Inflammatory macrophage (primary cell): ENCODE data around the gene PLA2R1.
A peak's percentile ranks its signal among the peaks of the same experiment; 100 is the strongest.

ENCODE experiments used
- DNase-seq, 2 donors: peaks; one replicate each; pipeline ENCODE4 v3.0.0-alpha.2; 2020 to 2022

The PLA2R1 gene

DNA sequence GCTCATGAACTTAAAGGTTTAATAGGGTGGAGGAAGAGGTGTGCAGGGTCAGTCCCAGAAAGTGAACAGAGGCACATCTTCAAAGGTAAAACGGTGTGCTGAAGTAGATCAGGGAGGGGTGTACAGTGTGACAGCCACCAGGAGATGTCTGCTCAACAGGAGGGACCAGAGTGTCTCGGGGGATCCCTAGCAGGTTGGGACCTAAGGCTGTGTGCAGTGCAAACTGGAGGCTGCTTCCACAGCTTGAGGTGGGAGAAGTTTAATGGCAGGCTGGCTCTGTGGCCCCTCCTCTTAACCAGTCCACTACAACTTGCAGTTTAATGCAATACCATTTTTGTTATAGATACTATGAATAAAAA, 33.2 kb downstream of the PLA2R1 start:
- no peak for DNase-seq

DNA sequence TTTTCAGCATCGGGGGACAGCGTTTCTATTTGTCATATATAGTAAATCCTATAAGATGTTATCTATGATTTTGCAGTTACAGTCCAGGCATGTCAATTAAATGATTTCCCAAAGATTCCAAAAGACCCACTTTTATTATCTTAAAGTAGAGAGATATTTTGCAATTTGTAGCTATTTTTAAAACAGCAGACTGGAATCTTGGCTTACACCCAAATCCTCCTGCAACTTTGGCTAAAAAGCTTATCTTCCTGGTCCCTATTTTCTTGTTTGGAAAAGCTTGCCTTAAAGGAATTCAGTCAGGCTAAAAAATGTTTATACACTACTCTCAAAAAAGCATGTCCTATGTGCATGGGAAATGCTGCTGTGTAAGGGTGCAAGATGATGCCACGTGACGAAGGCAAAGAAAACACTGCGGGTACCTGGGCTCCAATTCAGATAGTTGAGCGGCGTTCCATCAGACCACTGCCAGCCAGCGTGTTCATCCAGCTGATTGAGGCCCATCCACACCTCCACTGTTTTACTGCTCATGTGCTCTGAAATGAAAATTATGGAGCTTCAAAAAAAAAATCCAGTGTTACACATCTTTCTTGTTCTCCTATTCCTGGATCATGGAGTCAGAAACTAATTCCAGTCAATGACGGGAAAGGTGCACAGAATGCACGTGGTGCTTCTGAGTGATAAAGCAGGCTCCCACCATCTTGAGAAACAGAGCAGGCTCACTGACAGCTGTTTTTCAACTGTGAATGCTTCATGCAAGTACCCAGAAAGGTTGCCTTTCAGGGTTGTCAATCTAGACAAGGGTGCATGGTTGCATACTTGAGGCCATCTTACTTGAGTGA, 33.8 kb downstream of the PLA2R1 start:
- no peak for DNase-seq

DNA sequence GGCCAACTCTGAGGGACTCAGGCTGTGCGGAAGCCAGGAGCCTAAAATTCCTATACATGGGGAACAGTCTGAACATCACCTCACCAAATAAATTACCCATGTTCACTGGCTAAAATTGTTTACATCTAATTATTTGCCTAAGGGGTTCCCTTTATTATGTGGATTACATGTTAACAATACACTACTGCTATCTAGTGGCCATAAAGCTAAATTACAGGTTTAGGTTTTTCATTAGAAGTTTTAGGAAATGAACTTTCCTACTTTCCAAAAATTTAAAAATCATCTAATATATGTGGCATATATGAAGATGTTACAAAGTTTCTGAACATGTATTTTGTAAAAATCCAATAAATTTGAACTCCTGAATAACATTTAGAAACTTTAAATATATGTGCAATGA, 40.3 kb downstream of the PLA2R1 start:
- DNase-seq = peak; percentile 6 to 65

DNA sequence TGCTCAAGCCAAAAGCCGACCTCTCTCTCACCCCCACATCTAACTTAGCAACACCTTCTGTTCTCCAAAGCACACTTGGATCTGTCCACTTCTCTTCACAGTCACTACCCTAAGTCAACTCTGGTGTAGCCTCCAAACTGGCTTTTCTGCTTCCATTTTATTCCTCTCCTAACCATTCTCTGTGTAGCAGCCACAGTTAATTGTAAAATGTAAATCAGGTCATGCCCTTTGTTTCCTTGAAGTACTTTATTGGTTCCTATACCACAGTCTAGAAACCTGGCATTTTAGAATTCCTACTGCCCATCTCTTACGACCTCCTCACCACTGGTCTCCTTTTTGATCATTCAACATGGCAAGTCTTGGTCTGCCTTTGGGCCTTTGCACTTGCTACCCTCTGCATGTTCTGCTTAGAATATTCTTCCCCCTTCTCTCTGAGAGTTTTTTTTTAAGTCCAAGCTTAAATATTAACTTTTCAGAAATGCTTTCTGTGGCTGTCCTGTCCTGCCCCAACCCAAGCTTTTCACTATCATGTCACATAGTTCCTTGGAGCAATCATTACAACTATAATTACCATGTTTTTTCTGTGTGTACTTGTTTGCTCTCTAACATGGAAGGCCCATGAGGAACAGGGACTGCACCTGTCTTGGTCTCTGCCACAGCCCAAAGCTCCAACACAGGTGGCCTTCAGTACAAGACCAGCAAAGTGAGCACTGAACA, 42.9 kb downstream of the PLA2R1 start:
- DNase-seq = no peak

DNA sequence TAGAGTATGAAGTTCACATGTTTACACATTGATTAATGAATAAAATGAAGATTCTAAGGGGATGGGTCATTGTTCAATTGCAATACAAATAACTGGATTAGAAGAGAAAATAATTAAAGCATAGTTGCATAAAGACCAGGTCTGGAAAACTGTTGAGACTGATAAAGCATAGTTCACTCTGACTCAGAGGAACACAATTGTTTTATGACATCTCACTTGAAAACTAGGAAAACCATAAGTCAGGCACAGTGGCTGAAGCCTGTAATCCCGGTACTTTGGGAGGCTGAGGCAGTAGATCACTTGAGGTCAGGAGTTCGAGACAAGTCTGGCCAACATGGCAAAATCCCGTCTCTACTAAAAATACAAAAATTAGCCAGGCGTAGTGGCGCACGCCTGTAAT, 46.7 kb downstream of the PLA2R1 start:
- DNase-seq = no peak

DNA sequence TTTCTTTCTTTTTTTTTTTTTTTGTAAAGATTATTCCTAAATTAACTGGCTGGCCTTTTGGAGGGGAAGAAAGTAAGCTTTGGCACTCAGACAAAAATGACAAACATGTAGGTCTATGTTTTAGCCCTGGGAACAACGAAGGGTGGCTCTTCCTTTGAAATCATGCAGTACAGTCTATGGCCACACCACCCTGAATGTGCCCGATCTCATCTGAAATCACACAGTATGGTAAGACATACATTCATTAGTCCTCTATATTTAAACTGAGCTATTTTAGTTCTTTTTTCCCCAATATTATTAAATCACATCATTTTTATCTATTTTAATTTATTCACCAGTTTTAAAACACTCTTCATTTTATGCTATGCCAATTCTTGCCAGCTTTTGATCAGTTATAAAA, 48.2 kb downstream of the PLA2R1 start:
- DNase-seq = no peak

DNA sequence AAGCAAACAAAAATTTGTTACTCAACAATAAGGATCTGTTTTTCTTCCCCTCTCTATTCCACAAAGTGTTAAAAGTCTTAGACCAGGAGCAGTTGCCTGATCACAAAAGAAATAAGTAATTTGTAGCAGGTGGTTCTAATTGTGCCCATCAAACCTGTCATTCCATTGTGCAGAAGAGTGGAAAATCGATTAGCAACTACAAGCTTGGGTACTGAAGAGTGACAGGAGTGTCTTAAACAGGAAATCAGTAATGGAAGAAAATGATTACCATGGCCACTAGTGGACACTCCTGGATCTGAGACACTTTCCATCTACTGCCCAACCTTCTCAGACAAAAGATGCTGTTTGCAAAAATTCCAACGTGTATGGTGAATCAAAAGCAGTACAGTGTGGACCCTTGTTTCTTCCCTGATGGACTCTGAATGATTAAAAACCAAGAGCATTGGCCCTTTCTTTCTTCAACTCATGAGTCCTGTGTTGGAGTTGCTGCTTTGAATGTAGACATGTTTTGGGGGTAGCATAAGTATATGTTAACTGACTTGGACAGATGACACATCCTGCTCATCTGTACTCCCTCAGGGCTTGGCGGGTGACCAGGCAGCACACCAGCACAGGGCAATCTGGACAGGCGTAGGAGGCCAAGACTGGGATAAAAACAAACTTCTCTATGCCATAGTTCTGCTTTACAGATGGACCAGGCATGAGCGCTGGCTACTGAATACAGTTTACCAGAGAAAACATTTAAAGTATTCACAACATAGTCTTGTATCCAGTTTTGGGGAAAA, 51.9 kb downstream of the PLA2R1 start:
- DNase-seq = peak in 1 of 2 donors; percentile 9

DNA sequence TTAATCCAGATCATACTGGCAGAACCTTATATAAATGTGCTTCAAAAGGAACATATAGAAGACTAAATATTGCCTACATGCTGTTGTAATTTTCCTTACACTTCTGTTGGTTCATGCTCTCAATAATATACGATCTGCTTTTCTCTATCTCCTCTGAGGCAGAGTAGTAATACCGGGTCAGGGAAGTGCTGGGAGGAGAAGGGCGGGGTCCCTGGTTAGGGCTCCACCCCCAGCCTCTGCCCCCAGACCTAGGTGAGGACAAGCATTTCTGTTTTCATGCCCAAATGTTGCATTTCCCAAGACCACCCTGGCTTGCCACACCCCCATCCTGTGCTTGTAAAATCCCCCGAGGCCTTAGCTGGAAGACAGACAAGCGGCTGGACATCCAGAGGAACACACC, 55.3 kb downstream of the PLA2R1 start:
- no peak for DNase-seq

DNA sequence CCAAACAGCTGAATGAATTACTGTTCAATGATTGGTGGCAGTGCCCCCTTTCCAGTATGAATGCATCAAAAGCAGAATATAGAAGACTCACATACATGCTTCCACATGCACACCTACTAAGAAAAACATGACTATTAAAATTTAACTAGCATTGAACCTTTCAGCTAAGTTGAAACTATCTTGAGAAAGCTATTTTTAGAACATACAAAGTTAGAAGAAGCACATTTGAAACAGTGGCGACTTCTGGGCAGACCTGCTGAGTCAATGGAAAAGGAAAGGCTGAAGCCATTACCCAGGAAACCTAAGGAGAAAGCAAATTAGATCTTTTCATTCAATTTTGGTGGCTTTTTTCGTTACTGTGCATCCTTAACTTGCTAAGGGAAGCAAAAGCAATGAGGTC, 55.9 kb downstream of the PLA2R1 start:
- no peak for DNase-seq

DNA sequence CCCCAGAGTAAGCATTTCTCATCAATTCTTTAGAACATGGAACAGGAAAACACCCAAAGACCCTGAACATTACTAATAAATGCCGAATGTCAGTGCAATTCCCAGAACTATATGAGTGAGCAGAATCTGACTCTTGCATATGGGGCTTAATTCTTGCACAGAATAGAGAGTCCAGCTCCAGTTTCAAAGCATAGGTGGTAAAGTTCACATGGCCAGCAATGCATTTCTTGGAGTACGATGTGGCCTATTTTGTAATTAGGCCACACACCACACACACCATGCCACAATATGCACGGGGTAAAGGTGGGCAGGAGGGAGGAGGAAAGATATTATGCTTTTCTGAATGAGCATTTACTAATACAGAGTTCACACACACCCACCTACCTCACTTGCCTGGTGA, 56.5 kb downstream of the PLA2R1 start:
- no peak for DNase-seq

DNA sequence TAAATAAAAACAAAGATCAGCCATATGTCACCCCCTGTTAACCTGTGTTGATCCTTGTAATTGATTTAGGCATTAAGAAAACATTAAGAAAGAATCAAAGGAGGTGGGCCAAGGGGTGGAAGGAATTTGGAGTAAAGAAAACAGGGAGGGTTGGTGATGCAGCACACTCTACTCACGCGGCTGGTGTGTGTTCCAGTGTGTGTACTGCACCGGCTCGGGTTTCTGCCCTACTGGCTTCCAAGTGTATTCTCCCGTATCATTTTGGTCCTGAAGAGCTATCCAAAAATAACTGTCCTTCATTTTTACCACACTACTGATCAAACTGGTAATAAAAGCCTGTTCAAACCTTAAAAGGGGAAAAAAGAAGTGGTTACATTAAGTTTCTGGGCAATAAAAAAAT, 56.9 kb downstream of the PLA2R1 start:
- DNase-seq = no peak

DNA sequence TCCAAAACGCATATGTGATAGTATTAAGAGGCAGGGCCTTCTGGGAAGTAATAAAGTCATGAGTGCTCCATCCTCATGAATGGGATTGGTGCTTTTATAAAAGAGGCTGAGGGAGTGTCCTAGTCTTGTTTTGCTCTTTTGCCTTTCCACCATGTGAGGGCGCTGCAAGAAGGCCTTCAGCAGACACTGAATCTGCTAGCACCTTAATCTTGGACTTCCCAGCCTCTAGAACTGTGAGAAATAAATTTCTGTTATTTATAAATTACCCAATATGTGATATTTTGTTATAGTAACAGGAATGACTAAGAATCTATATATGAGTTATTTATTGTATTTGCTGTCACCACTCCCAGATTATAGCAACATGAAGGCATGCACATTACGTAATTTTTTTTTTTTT, 63.5 kb downstream of the PLA2R1 start:
- DNase-seq = no peak

DNA sequence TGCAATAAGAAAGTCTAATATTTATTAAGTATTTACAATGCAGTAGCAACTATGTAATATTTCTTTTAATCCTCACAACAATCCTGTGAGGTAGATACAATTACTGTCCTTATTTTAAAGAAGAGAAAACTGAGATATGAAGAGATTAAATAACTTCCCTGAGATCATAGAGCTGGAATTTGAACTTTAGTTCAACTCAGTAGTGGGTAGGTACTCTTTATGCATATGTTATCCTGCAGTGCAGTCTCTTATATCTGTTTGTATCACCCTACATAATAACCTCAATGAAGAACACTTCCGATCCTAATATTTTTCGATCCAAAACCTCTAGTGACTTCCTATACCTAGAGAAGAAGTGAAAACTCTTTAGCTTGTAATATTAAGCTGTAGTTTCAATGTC, 64.2 kb downstream of the PLA2R1 start:
- no peak for DNase-seq

DNA sequence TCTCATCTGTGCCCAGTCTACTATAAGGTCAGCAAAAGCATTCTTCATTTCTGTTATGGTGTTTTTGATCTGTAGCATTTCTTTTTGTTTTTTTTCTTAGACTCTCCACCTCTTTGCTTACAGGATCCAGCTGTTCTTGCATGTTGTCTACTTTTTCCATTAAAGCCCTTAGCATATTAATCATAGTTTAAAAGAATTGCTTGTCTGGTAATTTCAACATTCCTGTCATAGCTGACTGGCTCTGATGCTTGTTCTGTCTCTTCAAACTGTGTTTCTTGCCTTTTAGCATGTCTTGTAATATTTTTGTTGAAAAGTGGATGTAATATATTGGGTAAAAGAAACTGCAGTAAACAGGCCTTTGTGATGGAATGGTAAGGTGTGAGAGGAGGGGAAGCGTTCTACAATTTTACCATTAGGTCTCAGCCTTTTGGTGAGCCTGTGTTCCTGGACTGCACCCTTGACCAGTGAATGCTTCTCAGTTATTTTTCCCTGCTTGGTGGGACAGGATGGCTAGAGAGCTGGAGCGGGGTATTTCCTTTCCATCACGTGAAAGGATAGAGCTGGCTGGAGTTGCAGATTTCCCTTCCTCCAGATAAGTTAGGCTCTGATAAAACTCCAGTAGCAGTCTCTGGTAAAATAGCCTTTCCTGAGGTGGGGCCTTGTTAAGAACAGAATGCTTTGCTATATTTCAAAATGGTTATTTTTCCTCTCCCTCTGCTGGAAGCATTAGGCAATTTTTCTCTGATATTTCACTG, 65.4 kb downstream of the PLA2R1 start:
- DNase-seq = no peak

DNA sequence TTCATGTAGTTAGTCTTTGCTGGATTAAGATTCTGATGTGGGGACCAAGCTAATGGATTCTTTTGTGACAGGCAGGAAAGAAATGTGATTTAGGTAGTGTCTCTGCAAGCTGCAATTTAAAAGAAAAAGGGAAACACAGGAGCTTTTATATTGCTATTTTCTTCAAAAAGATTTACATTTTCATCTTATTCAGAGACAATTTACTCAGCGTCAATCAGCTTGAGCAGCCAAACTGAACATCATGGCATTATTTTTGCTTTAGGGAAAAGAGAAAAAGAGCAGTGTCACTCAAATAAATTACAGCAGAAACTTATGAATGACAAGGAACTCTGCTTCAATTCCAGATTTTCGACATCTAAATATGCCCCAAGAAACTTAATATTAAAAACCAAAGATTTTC, 67.4 kb downstream of the PLA2R1 start:
- DNase-seq = no peak

DNA sequence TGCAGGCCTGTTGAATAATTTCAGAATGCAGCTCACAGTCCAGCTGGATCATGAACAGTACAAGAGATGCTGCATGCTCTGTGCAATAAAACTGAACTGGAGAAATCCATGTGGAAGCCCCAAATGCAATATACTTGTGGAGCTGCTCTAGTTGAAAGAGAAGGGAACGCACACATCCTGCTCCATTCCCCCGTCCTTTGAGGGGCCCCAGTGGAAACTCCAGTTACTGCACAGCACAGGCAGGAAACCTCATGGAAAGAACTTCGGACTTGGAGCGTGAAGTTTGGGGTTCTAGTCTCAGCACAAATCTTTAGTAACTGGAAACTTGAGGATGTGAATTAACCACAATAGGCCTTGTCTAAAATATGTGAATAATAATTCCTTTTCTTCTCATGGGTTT, 73.2 kb downstream of the PLA2R1 start:
- DNase-seq = no peak

DNA sequence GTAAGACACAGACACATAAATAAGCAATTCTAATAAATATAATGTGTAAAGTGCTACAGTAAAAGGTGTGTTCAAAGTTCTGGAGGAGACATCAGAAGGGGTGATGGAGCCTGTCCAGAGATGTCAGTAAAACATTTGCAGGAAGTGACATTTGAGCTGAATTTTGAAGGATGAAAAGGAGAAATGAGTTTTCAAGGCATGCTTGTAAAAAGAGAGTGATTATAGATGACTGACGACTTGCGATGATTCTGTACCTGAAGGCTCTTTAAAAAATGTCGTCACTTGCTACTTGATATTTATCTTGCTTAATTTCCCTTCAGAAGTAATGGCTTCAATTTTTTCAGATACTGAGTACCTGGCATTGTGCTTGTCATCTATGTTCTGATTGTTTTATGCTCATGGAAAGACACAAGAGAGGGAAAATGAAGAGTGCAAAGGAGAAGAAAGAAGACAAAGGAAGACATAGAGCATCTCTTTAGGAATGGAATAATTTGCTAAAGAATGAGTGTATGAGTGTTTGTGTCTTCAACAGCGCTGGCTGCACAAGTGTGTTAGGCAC, 73.9 kb downstream of the PLA2R1 start:
- no peak for DNase-seq

DNA sequence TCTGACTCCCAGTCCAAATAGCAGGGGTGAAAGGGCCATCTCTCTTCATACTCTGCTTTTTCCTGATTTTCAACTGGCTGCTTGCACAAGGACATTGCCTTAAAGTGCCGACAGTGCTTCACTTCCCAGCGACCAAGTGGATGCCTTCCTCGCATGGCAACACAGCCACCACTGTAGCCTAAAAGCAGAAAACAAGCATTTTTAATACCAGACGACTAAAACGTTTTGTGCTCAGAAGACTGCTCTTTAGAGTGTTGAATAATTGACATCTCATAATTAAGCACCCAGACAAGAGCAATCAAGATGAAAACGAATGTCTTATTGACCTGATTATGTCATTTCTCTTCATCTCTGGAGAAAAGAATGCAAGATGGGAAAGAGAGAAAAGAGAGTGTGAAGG, 75.2 kb downstream of the PLA2R1 start:
- no peak for DNase-seq

DNA sequence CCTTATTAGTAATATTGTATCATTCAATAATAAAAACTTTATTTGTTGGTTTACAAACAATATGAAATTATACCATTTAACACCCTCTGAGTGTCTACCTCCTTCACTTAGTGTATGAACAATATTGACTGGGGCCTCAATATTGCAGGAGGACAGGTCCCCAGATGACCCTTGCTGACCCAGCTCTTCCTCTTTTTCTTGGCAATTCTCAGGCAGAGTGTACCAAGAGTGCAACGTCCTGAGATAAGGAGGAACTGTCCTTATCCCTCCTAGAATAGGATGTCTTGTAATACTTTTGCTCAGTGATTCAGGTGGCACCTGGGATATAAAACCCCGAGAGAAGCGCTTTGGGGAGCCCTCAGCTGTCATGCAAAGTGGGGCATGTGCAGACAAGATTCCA, 76.8 kb downstream of the PLA2R1 start:
- DNase-seq = peak; percentile 30 to 40

DNA sequence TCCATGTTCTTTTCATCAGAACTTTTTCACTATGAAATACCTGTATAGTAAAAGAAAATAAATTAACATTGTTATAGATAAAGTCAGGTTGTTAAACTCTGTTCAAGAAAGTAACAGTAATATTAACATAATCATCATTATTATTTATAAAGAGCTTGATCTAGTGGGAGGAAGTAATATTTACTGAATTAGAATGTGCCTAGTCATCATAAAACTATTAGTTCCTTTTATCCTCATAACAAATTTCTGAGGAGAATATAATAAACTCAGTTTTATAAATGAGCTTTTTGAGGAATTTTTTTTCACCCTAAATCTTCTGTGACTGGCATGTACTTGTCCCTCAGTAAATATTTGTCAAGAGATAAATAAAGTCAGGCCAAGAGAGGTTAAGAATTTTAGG, 78.4 kb downstream of the PLA2R1 start:
- DNase-seq = no peak

DNA sequence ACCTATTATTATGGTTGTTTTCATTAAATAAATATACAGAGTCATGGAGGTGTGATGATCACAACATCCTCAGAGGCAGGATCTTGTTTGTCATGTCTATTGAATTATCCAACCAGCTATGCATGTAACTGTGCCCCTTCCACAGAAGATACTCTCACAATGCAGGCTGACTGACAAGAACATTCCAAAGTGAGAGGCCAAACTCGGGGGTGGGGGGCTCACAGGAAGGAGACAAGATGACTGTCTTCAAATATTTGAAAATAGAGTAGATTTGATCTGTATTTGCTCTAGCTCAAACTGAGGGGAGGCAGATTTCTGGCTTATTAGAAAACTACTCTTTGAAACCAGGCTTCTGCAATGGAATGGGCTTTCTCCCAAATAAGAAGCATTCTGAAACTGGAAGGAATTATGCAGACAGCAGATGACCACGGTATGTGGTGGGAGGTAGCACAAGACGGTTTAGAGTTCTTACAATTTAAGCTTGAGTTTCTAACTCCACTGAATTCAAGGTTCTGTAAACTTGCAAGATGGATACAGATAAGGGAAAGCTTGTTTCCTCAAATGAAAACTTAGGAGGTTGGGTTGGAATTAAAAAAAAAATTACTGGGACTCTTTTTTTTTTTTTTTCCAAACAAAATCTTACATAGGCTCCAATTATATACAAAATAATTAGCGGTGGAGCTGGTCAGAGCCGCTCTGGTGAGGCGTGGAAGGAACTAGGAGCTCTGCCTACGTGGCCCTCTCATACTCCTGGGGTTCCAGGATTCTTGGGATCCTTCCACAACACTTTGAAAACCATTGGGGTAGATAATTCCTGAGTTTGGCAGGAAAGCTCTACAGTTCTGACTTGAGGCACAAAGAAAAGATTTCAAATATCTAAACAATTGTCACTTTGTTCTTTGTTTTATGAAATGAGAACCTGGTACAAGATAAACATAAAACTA, 79.3 kb downstream of the PLA2R1 start:
- peak; percentile 31 to 35 for DNase-seq
